ENCODE data around the gene QPCT. TPM values are rescaled to one million over a fixed set of nuclear protein-coding genes. Genes with fewer than 3 reads are reported as not detected.
"Not testable (repeated sequence)": the region's sequence is repeated elsewhere in the genome, so short reads cannot be mapped to it uniquely, and the experiment has no call there.

The QPCT gene
- 1 to 10 TPM in 2 of 3 donors, under 1 TPM in 1; 0.38 to 2.1 (median 2.1) TPM for total RNA-seq
- 1.1 TPM for total RNA-seq (2013)

DNA sequence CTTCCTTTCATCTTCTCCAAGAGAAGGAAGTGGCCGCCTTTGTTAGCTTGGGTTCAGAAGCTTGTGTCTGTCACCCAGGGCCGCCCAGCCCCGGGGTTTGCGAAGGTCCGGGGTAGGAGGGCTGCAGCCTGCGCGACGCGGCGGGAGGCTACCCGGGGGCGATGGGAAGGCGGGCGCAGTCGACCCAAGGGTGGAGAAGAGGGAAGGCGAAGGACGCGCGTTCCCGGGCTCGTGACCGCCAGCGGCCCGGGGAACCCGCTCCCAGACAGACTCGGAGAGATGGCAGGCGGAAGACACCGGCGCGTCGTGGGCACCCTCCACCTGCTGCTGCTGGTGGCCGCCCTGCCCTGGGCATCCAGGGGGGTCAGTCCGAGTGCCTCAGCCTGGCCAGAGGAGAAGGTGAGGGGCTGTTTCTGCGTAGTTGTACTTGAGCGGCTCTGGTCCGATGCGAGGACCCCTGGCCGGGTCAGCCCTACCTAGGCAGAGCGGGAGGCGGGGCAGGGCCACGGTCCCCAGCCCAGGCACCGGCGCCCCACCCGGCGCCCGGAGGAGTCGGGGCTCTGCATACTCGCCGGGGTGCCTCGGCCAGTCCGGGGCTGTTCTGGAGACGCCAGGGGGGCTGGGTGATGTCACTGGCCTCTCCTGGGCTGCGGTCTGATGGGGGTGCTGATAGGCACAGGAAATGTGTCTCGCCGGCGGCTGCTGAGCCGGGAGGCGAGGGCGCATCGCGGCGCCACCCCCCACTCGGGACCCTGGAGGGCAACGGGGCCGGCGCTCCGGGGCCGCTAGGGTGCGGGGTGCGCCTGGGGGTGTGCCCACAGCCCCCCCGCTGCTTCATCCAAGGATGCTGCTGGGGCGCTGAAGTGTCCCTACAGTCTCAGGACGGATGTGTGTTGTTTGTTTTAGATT is at the start of gene QPCT:
Gene QPCT, plus strand, starts transcription at position 178 of the 909 bp plus-strand sequence. Its CDS starts 102 bp downstream, at position 280.
- H3K4me3 ChIP-seq (ENCODE audit: low read length) = peak within 1 kb of the TSS; percentile 22
- H3K27ac ChIP-seq (ENCODE audit: low read length) = no peak within 1 kb of the TSS
- H3K27me3 Mint-ChIP-seq (ENCODE audit: low read depth in 2 of 2) = peaks cover 21 to 49% of the 10 kb centered on the region in 2 donors

DNA sequence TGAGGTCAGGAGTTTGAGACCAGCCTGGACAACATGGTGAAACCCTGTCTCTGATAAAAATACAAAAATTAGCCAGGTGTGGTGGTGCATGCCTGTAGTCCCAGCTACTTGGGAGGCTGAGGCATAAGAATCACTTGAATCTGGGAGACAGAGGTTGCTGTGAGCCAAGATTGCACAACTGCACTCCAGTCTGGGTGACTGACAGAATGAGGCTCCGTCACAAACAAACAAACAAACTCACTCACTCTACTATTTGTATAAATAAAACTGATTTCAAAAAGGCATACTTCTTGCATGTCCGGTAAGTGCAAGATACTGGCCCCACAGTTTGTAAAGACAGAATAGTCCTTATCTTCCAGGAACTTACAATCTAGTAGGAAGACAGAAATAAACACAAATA is 49.6 kb upstream of the QPCT start:
- H3K27ac Mint-ChIP-seq; H3K4me3 Mint-ChIP-seq; ATAC-seq; H3K9me3 Mint-ChIP-seq; H3K36me3 ChIP-seq (ENCODE audit: control insufficient read depth, insufficient read depth, low read length); H3K9me3 ChIP-seq (ENCODE audit: control insufficient read depth, insufficient read depth, low read length); DNase-seq; H3K27me3 ChIP-seq (ENCODE audit: control insufficient read depth, insufficient read depth, low read length); H3K4me3 ChIP-seq (ENCODE audit: low read length); H3K27ac ChIP-seq (ENCODE audit: low read length); H3K27me3 Mint-ChIP-seq (ENCODE audit: low read depth in 2 of 2); H3K4me1 ChIP-seq (ENCODE audit: control insufficient read depth, insufficient read depth, low read length); H3K36me3 Mint-ChIP-seq; intact Hi-C loops (cut with micrococcal nuclease): not testable (repeated sequence)
- H3K4me1 Mint-ChIP-seq = peaks cover 12 to 21% of the 10 kb centered on the region in 2 donors
- 100% methylated on average over 1 of the region's 2 CpGs for WGBS (ENCODE audit: insufficient coverage)

More for the DNA sequence above, at the start of gene QPCT:
- Mint-ChIP-seq H3K36me3 (no peaks in the 10 kb centered on the region), H3K4me3 (peak within 1 kb of the TSS; percentile 87), H3K9me3 (no peaks in the 10 kb centered on the region), H3K27ac (peak within 1 kb of the TSS; percentile 23 to 80), H3K4me1 (peaks cover 10 to 11% of the 10 kb centered on the region in 2 donors)
- WGBS (ENCODE audit: insufficient coverage) = 3% methylated on average over 73 of the region's 73 CpGs
- Histone ChIP-seq H3K27me3 (ENCODE audit: control insufficient read depth, insufficient read depth, low read length) (peaks cover 4% of the 10 kb centered on the region), H3K9me3 (ENCODE audit: control insufficient read depth, insufficient read depth, low read length) (no peaks in the 10 kb centered on the region), H3K36me3 (ENCODE audit: control insufficient read depth, insufficient read depth, low read length) (no peaks in the 10 kb centered on the region), H3K4me1 (ENCODE audit: control insufficient read depth, insufficient read depth, low read length) (peaks cover 15% of the 10 kb centered on the region)
- TF ChIP-seq, protein P1, sequence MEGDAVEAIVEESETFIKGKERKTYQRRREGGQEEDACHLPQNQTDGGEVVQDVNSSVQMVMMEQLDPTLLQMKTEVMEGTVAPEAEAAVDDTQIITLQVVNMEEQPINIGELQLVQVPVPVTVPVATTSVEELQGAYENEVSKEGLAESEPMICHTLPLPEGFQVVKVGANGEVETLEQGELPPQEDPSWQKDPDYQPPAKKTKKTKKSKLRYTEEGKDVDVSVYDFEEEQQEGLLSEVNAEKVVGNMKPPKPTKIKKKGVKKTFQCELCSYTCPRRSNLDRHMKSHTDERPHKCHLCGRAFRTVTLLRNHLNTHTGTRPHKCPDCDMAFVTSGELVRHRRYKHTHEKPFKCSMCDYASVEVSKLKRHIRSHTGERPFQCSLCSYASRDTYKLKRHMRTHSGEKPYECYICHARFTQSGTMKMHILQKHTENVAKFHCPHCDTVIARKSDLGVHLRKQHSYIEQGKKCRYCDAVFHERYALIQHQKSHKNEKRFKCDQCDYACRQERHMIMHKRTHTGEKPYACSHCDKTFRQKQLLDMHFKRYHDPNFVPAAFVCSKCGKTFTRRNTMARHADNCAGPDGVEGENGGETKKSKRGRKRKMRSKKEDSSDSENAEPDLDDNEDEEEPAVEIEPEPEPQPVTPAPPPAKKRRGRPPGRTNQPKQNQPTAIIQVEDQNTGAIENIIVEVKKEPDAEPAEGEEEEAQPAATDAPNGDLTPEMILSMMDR (IDR thresholded peaks at IDR 0.05) = no peak
- ATAC-seq (peak; percentile 91 to 94 (median 93)), DNase-seq (peak; percentile 63 to 80)
- intact Hi-C loops (cut with micrococcal nuclease) = loop anchor here (1.0 kb wide), 1 partner anchor 46 kb away; no protein-coding TSS in a partner anchor

DNA sequence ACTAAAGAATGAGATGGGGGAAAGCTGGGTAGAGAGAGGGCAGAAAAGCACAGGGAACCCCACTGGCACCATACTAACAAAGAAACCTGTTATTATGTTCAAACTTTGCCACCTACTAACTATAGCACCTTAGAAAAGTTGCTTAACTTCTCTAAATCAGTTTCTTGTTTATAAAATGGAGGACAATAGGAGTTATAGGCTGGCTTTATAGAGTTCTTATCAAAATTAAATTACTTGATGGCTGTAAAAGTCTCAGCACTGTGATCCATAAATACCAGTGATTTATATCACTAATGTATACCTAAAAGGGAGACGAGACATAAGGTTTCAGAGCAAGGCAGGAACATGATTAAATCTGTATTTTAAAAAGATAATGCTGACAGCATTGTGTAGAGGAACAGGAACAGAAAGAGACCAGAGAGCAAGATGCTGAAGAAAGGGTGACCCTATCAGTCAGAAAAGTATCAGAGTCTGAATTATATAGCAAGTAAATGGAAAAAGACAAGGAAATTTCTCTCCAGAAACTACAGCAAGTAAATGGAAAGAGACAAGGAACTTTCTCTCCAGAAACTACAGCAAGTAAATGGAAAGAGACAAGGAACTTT is 48.9 kb upstream of the QPCT start:
- H3K4me1 ChIP-seq (ENCODE audit: control insufficient read depth, insufficient read depth, low read length) = no peaks in the 10 kb centered on the region
- no peaks in the 10 kb centered on the region for H3K9me3 Mint-ChIP-seq
- H3K4me3 ChIP-seq (ENCODE audit: low read length) = no peak overlapping the region
- intact Hi-C loops (cut with micrococcal nuclease) = no loop called here
- no peak overlapping the region for H3K27ac Mint-ChIP-seq
- H3K36me3 Mint-ChIP-seq = no peaks in the 10 kb centered on the region
- H3K27me3 Mint-ChIP-seq (ENCODE audit: low read depth in 2 of 2) = no peaks in the 10 kb centered on the region
- H3K27ac ChIP-seq (ENCODE audit: low read length) = no peak overlapping the region
- ATAC-seq (no peak), DNase-seq (no peak)
- WGBS (ENCODE audit: insufficient coverage) = 83% methylated on average over 1 of the region's 1 CpG
- no peaks in the 10 kb centered on the region for H3K36me3 ChIP-seq (ENCODE audit: control insufficient read depth, insufficient read depth, low read length)
- TF ChIP-seq, protein P1 (IDR thresholded peaks at IDR 0.05) = no peak
- H3K9me3 ChIP-seq (ENCODE audit: control insufficient read depth, insufficient read depth, low read length) = no peaks in the 10 kb centered on the region
- peaks cover 17 to 21% of the 10 kb centered on the region in 2 donors for H3K4me1 Mint-ChIP-seq
- no peaks in the 10 kb centered on the region for H3K27me3 ChIP-seq (ENCODE audit: control insufficient read depth, insufficient read depth, low read length)
- no peak overlapping the region for H3K4me3 Mint-ChIP-seq

DNA sequence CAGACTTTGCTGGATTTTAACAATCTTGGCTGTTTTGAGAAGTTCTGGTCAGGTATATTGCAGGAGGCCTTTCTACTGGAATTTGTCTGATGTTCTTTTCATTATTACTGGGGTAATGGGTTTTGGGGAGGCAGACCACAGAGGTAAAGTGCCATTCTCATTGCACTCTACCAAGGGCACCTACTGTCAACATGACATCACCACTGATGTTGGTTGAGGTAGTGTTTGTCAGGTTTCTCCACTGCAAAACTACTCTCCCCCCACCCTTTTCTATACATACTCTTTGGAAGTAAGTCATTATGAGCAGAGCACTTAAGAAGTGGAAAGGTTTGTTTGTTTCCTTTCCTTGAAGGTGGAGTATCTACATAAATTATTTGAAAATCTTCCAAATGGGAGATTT is 46.8 kb upstream of the QPCT start:
- Histone ChIP-seq H3K27ac (ENCODE audit: low read length) (no peak overlapping the region), H3K36me3 (ENCODE audit: control insufficient read depth, insufficient read depth, low read length) (no peaks in the 10 kb centered on the region), H3K9me3 (ENCODE audit: control insufficient read depth, insufficient read depth, low read length) (no peaks in the 10 kb centered on the region), H3K4me1 (ENCODE audit: control insufficient read depth, insufficient read depth, low read length) (no peaks in the 10 kb centered on the region), H3K4me3 (ENCODE audit: low read length) (no peak overlapping the region), H3K27me3 (ENCODE audit: control insufficient read depth, insufficient read depth, low read length) (no peaks in the 10 kb centered on the region)
- TF ChIP-seq, protein P1 (IDR thresholded peaks at IDR 0.05) = no peak
- H3K4me3 Mint-ChIP-seq = no peak overlapping the region
- peaks cover 27 to 29% of the 10 kb centered on the region in 2 donors for H3K4me1 Mint-ChIP-seq
- intact Hi-C loops (cut with micrococcal nuclease) = no loop called here
- H3K27ac Mint-ChIP-seq = no peak overlapping the region
- H3K27me3 Mint-ChIP-seq (ENCODE audit: low read depth in 2 of 2) = no peaks in the 10 kb centered on the region
- H3K9me3 Mint-ChIP-seq = no peaks in the 10 kb centered on the region
- DNase-seq (no peak), ATAC-seq (no peak)
- no peaks in the 10 kb centered on the region for H3K36me3 Mint-ChIP-seq
